WTC11 (cell line): ENCODE measurements around the gene PIP4K2B.

Source experiments
- ATF1 ChIP-seq: sonication (generic); formaldehyde crosslinking; IDR thresholded peaks from 2 replicates; pipeline ENCODE4 v1.8.1; 2023; ENCODE audit warnings: mild to moderate bottlenecking, moderate library complexity, missing genetic modification reagents
- CREB1 ChIP-seq: sonication (generic); formaldehyde crosslinking; IDR thresholded peaks from 2 replicates; pipeline ENCODE4 v1.8.0; 2023; ENCODE audit warnings: mild to moderate bottlenecking, missing genetic modification reagents
- ESRRA ChIP-seq: sonication (generic); formaldehyde crosslinking; IDR thresholded peaks from 2 replicates; pipeline ENCODE4 v1.8.1; 2022; ENCODE audit warnings: mild to moderate bottlenecking, missing genetic modification reagents, borderline replicate concordance
- GTF2I ChIP-seq: fragments of 250-450 bp; sonication (Bioruptor Pico); conservative IDR thresholded peaks from 2 replicates; pipeline ENCODE4 v1.4.0; 2021; ENCODE audit warnings: mild to moderate bottlenecking
- SMAD4 ChIP-seq: sonication (generic); formaldehyde crosslinking; IDR thresholded peaks from 2 replicates; pipeline ENCODE4 v1.8.0; 2022; ENCODE audit warnings: mild to moderate bottlenecking, missing genetic modification reagents
- ZNF416 ChIP-seq: fragments of 250-450 bp; sonication (Bioruptor Pico); IDR thresholded peaks from 2 replicates; pipeline ENCODE4 v1.9.0; 2021; ENCODE audit warnings: mild to moderate bottlenecking, inconsistent platforms
- ZNF423 ChIP-seq: fragments of 250-450 bp; sonication (Bioruptor Pico); IDR thresholded peaks from 2 replicates; pipeline ENCODE4 v2.1.2; 2022; ENCODE audit warnings: mild to moderate bottlenecking, moderate library complexity
- TF ChIP-seq, protein P1 (sequence below): fragments of 200-600 bp; IDR thresholded peaks from 2 replicates; pipeline ENCODE4 v1.8.0; 2022; ENCODE audit warnings: antibody characterized with exemption
- TF ChIP-seq, protein P2 (sequence below): sonication (generic); formaldehyde crosslinking; IDR thresholded peaks from 2 replicates; pipeline ENCODE4 v1.8.1; 2022; ENCODE audit warnings: low read depth, mild to moderate bottlenecking, moderate library complexity, missing genetic modification reagents, borderline replicate concordance
- TF ChIP-seq, protein P3 (sequence below): sonication (generic); formaldehyde crosslinking; IDR thresholded peaks from 2 replicates; pipeline ENCODE4 v1.8.1; 2022; ENCODE audit warnings: mild to moderate bottlenecking, moderate library complexity, missing genetic modification reagents
- TF ChIP-seq, protein P4 (sequence below): sonication (generic); formaldehyde crosslinking; IDR thresholded peaks from 2 replicates; pipeline ENCODE4 v1.8.1; 2023; ENCODE audit warnings: mild to moderate bottlenecking, missing genetic modification reagents, moderate library complexity
- TF ChIP-seq, protein P5 (sequence below): sonication (generic); formaldehyde crosslinking; IDR thresholded peaks from 2 replicates; pipeline ENCODE4 v1.8.0; 2023; ENCODE audit warnings: missing genetic modification reagents

DNA sequence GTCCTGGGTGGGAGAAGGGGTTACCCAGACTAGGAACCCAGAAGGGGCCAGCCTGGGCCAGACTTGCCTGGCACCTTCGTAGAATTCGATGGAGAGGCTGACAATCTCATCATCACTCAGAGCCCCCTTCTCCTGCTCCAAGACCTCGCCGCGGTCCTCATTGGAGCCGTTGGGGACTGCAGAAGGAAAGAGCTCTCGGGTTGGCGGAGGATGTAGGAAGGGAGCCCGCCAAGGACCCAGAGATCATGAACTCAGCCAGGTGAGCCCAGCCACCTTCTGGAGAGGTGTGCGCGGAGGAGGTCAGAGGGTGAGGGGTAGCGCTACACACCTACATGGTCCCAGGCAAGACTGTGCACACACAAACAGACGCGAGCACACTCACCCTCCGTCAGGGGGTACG, 60.7 kb downstream of the PIP4K2B start:
- TF ChIP-seq, protein P1, sequence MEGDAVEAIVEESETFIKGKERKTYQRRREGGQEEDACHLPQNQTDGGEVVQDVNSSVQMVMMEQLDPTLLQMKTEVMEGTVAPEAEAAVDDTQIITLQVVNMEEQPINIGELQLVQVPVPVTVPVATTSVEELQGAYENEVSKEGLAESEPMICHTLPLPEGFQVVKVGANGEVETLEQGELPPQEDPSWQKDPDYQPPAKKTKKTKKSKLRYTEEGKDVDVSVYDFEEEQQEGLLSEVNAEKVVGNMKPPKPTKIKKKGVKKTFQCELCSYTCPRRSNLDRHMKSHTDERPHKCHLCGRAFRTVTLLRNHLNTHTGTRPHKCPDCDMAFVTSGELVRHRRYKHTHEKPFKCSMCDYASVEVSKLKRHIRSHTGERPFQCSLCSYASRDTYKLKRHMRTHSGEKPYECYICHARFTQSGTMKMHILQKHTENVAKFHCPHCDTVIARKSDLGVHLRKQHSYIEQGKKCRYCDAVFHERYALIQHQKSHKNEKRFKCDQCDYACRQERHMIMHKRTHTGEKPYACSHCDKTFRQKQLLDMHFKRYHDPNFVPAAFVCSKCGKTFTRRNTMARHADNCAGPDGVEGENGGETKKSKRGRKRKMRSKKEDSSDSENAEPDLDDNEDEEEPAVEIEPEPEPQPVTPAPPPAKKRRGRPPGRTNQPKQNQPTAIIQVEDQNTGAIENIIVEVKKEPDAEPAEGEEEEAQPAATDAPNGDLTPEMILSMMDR = no peak
- TF ChIP-seq ESRRA (CRISPR knock-in tag) = no peak
- no peak for TF ChIP-seq SMAD4 (CRISPR knock-in tag)
- TF ChIP-seq, protein P2, sequence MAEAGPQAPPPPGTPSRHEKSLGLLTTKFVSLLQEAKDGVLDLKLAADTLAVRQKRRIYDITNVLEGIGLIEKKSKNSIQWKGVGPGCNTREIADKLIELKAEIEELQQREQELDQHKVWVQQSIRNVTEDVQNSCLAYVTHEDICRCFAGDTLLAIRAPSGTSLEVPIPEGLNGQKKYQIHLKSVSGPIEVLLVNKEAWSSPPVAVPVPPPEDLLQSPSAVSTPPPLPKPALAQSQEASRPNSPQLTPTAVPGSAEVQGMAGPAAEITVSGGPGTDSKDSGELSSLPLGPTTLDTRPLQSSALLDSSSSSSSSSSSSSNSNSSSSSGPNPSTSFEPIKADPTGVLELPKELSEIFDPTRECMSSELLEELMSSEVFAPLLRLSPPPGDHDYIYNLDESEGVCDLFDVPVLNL (CRISPR knock-in tag) = no peak
- TF ChIP-seq ATF1 = no peak
- TF ChIP-seq, protein P3, sequence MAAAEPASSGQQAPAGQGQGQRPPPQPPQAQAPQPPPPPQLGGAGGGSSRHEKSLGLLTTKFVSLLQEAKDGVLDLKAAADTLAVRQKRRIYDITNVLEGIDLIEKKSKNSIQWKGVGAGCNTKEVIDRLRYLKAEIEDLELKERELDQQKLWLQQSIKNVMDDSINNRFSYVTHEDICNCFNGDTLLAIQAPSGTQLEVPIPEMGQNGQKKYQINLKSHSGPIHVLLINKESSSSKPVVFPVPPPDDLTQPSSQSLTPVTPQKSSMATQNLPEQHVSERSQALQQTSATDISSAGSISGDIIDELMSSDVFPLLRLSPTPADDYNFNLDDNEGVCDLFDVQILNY (CRISPR knock-in tag) = no peak
- TF ChIP-seq, protein P4, sequence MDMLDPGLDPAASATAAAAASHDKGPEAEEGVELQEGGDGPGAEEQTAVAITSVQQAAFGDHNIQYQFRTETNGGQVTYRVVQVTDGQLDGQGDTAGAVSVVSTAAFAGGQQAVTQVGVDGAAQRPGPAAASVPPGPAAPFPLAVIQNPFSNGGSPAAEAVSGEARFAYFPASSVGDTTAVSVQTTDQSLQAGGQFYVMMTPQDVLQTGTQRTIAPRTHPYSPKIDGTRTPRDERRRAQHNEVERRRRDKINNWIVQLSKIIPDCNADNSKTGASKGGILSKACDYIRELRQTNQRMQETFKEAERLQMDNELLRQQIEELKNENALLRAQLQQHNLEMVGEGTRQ = no peak
- TF ChIP-seq ZNF423 = no peak
- no peak for TF ChIP-seq CREB1 (CRISPR knock-in tag)
- TF ChIP-seq, protein P5, sequence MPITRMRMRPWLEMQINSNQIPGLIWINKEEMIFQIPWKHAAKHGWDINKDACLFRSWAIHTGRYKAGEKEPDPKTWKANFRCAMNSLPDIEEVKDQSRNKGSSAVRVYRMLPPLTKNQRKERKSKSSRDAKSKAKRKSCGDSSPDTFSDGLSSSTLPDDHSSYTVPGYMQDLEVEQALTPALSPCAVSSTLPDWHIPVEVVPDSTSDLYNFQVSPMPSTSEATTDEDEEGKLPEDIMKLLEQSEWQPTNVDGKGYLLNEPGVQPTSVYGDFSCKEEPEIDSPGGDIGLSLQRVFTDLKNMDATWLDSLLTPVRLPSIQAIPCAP = no peak
- no peak for TF ChIP-seq ZNF416 (CRISPR knock-in tag)
- no peak for TF ChIP-seq GTF2I (CRISPR knock-in tag)
